Vagina (tissue), 2 donors: Measurements from ENCODE around the gene GDF11. TPM values are rescaled to one million over a fixed set of nuclear protein-coding genes. Genes with fewer than 3 reads are reported as not detected.

ENCODE experiments used
- DNase-seq, 2 donors: peaks; one replicate each; pipeline ENCODE4 v3.0.0-alpha.2; 2017; ENCODE audit errors: extremely low spot score in 2 of 2
- H3K27ac ChIP-seq: fragments of 200-600 bp; sonication (generic); one replicate; pipeline ENCODE4 v1.5.1; 2019
- H3K27me3 ChIP-seq: fragments of 200-600 bp; sonication (generic); one replicate; pipeline ENCODE4 v1.5.1; 2019
- H3K36me3 ChIP-seq, 2 donors: fragments of 200-600 bp; sonication (generic); one replicate each; pipeline ENCODE4 v1.5.1; 2017 to 2019
- H3K4me1 ChIP-seq: fragments of 200-600 bp; sonication (generic); one replicate; pipeline ENCODE4 v1.5.1; 2019
- H3K4me3 ChIP-seq, 2 donors: fragments of 200-600 bp; sonication (generic); 1 replicate in 1 of 2; 2 replicates in 1 of 2; pipeline ENCODE4 v1.5.1; 2016 to 2019
- H3K9me3 ChIP-seq: fragments of 200-600 bp; sonication (generic); one replicate; pipeline ENCODE4 v1.5.1; 2019
- POLR2A ChIP-seq, 2 donors: fragments of 450-650 bp; IDR thresholded peaks; one replicate each; pipeline ENCODE4 v1.6.1; 2017; ENCODE audit warnings: antibody characterized with exemption in 2 of 2, mild to moderate bottlenecking in 2 of 2, moderate library complexity in 2 of 2
- POLR2AphosphoS5 ChIP-seq, 2 donors: sonication (generic); formaldehyde crosslinking; IDR thresholded peaks; one replicate each; pipeline ENCODE4 v1.9.0; 2017; ENCODE audit warnings: antibody characterized with exemption in 2 of 2, mild to moderate bottlenecking in 2 of 2, low read depth in 1 of 2; ENCODE audit not compliant: insufficient read depth in 1 of 2
- intact Hi-C: fragments of 100-400 bp; cut with DNase I; formaldehyde crosslinking; loops from one replicate; pipeline ENCODE4 v1.15.1; 2023
- total RNA-seq: library from RNA; depleted of rRNA; stranded (reverse); fragments of >200 nt; gene quantifications from one replicate; pipeline ENCODE4 v1.2.3, GENCODE V29; 2016
- TF ChIP-seq, protein P1 (sequence below), 3 experiments: fragments of 450-650 bp in 2 of 3; fragments of 200-600 bp in 1 of 3; sonication (generic) in 1 of 3; IDR thresholded peaks; one replicate each; pipeline ENCODE4 v1.5.1; 2017 to 2019; ENCODE audit warnings: antibody characterized with exemption in 3 of 3, mild to moderate bottlenecking in 2 of 3, moderate library complexity in 2 of 3

GDF11 gene
- total RNA-seq, 1 donor from 2014 or later: 7.6 TPM

DNA sequence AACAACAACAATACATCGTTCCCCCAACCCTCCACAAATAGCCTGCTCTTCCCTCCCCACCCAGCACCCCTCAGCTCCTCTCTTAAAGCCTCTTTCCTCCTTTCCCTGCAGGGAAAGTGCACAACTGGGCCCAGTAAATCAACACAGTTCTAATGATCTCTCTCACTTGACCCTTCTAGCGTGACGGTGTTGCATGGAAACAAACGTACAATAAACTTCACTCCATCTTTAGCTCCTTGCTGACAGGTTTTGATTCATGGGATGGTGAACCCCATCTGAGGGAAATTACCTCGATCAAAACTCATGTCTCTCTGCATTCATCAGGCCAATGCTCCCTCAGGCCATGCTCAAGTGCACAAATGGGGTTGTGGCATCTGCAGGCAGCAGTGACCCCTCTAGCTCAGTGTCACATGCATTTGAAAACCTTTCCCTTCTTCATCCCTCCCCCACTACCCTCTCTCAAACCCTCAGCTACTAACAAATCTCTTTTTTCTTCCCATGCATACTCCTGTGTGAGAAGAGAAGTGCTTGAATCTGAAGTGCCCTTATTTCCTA, 22.9 kb downstream of the GDF11 start:
- H3K27ac ChIP-seq: no peak overlapping the region
- no peak for DNase-seq
- intact Hi-C loops: no loop called here
- peaks cover 0 to 17% of the 10 kb centered on the region in 2 donors for H3K36me3 ChIP-seq
- TF ChIP-seq POLR2A (IDR thresholded peaks at IDR 0.05): no peak
- no peak for TF ChIP-seq POLR2AphosphoS5 (IDR thresholded peaks at IDR 0.05; ENCODE audit: insufficient read depth in 1 of 2, low read depth in 1 of 2)
- TF ChIP-seq, protein P1, sequence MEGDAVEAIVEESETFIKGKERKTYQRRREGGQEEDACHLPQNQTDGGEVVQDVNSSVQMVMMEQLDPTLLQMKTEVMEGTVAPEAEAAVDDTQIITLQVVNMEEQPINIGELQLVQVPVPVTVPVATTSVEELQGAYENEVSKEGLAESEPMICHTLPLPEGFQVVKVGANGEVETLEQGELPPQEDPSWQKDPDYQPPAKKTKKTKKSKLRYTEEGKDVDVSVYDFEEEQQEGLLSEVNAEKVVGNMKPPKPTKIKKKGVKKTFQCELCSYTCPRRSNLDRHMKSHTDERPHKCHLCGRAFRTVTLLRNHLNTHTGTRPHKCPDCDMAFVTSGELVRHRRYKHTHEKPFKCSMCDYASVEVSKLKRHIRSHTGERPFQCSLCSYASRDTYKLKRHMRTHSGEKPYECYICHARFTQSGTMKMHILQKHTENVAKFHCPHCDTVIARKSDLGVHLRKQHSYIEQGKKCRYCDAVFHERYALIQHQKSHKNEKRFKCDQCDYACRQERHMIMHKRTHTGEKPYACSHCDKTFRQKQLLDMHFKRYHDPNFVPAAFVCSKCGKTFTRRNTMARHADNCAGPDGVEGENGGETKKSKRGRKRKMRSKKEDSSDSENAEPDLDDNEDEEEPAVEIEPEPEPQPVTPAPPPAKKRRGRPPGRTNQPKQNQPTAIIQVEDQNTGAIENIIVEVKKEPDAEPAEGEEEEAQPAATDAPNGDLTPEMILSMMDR (IDR thresholded peaks at IDR 0.05): no peak
- no peak overlapping the region for H3K4me3 ChIP-seq
- H3K4me1 ChIP-seq: no peaks in the 10 kb centered on the region
- H3K9me3 ChIP-seq: no peaks in the 10 kb centered on the region
- H3K27me3 ChIP-seq: no peaks in the 10 kb centered on the region

DNA sequence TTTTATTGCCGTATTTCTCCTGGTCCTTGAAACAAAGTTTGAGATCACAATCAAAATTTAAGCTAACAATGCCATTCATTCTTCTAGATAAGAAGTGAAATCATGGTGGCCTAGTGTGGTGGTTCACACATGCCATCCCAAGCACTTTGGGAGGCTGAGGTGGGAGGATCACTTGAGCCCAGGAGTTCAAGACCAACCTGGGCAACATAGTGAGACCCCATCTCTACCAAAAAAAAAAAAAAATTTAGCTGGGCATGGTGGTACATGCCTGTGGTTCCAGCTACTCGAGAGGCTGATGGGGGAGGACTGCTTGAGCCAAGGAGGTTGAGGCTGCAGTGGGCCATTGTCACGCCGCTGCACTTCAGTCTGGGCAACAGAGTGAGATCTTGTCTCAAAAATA, 24.2 kb downstream of the GDF11 start:
- DNase-seq: no peak
- TF ChIP-seq POLR2A (IDR thresholded peaks at IDR 0.05): no peak
- TF ChIP-seq, protein P1 (IDR thresholded peaks at IDR 0.05): no peak
- no peak for TF ChIP-seq POLR2AphosphoS5 (IDR thresholded peaks at IDR 0.05; ENCODE audit: insufficient read depth in 1 of 2, low read depth in 1 of 2)
- Histone ChIP-seq H3K27me3 (no peaks in the 10 kb centered on the region), H3K27ac (no peak overlapping the region), H3K4me3 (no peak overlapping the region), H3K4me1 (no peaks in the 10 kb centered on the region), H3K36me3 (peaks cover 0 to 21% of the 10 kb centered on the region in 2 donors), H3K9me3 (no peaks in the 10 kb centered on the region)
- intact Hi-C loops: no loop called here

DNA sequence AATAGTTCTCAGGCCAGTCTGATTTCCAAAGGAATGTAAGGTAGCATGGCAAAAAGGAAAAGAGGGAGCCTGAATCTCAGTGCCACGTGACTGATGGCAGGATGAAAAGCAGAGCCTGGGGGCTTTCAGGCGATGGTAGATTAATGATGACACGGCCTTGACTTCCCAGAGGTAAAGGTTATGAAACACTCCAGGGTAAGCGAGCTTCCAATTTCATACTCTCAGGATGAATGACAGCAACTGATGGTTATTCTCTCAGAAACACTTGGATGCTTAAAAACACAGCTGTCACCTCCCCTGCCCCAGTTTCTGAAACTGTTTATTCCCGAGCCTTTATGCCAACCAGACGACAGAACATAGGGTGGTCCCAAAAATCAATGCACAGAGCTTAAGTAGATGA, 28.8 kb downstream of the GDF11 start:
- no peaks in the 10 kb centered on the region for H3K27me3 ChIP-seq
- TF ChIP-seq, protein P1 (IDR thresholded peaks at IDR 0.05): no peak
- TF ChIP-seq POLR2A (IDR thresholded peaks at IDR 0.05) (no peak), POLR2AphosphoS5 (IDR thresholded peaks at IDR 0.05; ENCODE audit: insufficient read depth in 1 of 2, low read depth in 1 of 2) (no peak)

DNA sequence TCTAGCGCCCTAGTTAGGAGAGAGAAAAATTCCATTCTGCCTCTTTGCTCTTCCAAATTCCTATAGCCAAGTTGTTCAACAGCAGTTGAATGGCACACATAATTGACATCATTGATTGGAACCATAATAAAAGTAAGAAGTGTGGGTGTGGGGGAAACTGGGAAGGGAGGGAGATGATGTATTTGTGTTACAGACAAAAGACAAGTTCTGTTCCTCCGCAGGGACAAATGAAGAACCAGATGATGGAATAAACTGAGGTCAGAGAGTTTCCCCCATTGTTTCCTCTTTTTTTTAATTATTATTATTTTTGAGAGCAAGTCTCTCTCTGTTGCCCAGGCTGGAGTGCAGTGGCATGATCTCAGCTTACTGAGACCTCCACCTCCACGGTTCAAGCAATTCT, 34.9 kb downstream of the GDF11 start:
- intact Hi-C loops: no loop called here
- Histone ChIP-seq H3K4me1 (no peaks in the 10 kb centered on the region), H3K4me3 (no peak overlapping the region), H3K36me3 (peaks cover 0 to 32% of the 10 kb centered on the region in 2 donors), H3K27me3 (no peaks in the 10 kb centered on the region), H3K9me3 (no peaks in the 10 kb centered on the region), H3K27ac (no peak overlapping the region)
- TF ChIP-seq POLR2AphosphoS5 (IDR thresholded peaks at IDR 0.05; ENCODE audit: insufficient read depth in 1 of 2, low read depth in 1 of 2) (no peak), POLR2A (IDR thresholded peaks at IDR 0.05) (no peak)
- TF ChIP-seq, protein P1 (IDR thresholded peaks at IDR 0.05): no peak
- no peak for DNase-seq

More for the DNA sequence above, 28.8 kb downstream of the GDF11 start:
- Histone ChIP-seq H3K9me3 (no peaks in the 10 kb centered on the region), H3K4me1 (no peaks in the 10 kb centered on the region), H3K4me3 (no peak overlapping the region), H3K27ac (no peak overlapping the region), H3K36me3 (peaks cover 0 to 16% of the 10 kb centered on the region in 2 donors)
- intact Hi-C loops: no loop called here
- DNase-seq: no peak

DNA sequence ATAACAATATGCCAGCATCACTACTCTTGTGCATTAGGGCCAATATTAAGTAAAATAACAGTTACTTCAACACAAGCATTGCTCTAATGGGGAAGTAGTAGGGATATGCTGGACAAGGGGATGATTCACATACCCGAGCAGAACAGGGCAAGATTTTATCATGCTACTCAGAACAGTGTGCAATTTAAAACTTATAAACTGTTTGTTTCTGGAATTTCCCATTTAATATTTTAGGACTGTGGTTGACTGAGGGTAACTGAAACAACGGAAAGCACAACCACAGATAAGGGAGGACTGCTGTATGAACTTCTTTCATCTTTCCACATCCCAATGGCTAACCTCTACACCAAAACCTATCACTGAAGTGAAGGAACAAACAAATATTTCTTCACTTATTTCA, 37.8 kb downstream of the GDF11 start:
- Histone ChIP-seq H3K9me3 (no peaks in the 10 kb centered on the region), H3K27ac (no peak overlapping the region), H3K4me1 (no peaks in the 10 kb centered on the region), H3K36me3 (peaks cover 0 to 51% of the 10 kb centered on the region in 2 donors), H3K27me3 (no peaks in the 10 kb centered on the region), H3K4me3 (no peak overlapping the region)
- DNase-seq: no peak
- intact Hi-C loops: no loop called here
- TF ChIP-seq POLR2AphosphoS5 (IDR thresholded peaks at IDR 0.05; ENCODE audit: insufficient read depth in 1 of 2, low read depth in 1 of 2) (no peak), POLR2A (IDR thresholded peaks at IDR 0.05) (no peak)
- TF ChIP-seq, protein P1 (IDR thresholded peaks at IDR 0.05): no peak
